ENCODE data around the gene CYSLTR1.
"Not testable (repeated sequence)": the region's sequence is repeated elsewhere in the genome, so short reads cannot be mapped to it uniquely, and the experiment has no call there.

The CYSLTR1 gene, protein sequence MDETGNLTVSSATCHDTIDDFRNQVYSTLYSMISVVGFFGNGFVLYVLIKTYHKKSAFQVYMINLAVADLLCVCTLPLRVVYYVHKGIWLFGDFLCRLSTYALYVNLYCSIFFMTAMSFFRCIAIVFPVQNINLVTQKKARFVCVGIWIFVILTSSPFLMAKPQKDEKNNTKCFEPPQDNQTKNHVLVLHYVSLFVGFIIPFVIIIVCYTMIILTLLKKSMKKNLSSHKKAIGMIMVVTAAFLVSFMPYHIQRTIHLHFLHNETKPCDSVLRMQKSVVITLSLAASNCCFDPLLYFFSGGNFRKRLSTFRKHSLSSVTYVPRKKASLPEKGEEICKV

DNA sequence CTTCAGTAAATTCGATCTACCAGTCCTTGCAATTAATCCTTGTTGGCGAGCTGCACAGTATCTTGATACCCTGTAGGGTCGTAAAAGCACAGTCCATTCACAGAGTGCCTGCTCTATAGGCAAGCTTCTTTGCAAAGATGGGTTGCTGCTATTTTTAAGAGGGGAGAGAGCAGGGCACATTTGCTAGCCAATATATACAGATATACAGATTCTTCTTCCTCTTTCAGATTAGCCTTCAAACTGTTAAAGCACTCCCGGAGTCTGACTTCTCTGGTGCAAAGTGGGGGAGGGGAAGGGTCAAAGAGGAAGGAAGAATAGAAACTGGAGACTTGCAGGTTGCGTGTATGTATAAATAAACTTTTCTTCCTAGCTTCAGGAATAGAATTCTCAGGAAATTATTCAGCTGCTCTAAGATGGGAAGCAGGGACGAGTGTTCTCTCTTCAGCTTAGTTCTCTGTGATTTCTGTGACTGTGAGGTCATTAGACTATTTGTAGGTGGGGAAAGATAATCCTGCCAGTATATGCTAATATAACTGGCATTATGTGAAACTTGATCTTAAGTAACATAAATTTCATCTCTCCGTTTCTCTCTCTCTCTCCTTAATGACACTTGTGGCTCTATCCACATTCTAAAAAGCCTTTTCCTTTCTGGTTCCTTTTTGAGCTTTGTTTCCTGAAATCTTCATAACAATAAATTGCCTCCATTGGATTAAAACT lies at the start of gene CYSLTR1:
CYSLTR1 (minus strand) TSS at position 242 of the 717 bp plus-strand sequence. CDS start 53,865 bp downstream, outside the sequence.
- DNase-seq = no peak

DNA sequence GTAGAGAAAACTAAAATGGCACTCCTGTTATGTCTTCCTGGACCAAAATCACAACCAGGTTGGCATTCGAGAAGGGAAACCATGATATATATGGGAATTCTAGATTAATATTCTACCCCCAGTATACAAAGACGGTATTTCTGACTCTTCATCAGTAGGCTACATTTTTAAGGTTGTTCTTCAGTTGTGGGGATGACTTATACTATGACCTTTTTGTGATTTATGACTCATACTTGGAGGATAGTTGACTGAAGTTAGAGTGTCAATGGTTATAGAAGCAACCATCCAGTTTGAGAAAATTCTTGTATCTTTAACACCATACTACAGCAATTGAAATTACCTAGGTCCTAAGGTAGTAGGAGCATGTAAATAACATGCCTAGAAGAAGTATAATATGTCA lies 49.8 kb upstream of the CYSLTR1 start:
- no peak for DNase-seq

DNA sequence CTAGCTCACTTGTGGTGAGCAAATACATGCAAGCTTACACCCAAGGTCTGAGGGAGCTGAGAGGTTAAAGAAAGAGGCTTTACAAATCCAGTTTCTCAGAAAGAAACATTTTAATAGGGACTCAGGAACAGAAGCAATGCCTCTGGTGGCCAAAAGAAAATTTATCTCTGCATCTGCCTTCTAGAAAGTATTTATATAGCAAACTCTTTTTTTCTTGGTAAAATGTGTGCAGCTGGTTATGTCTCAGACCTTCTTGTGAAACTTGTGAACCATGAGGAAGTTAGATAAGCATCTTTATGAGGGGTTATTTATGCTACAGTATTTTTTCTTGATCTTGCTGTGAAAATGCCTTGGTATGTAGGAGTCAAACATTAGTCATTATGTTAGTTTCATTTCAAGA lies 48.5 kb upstream of the CYSLTR1 start:
- DNase-seq = no peak

DNA sequence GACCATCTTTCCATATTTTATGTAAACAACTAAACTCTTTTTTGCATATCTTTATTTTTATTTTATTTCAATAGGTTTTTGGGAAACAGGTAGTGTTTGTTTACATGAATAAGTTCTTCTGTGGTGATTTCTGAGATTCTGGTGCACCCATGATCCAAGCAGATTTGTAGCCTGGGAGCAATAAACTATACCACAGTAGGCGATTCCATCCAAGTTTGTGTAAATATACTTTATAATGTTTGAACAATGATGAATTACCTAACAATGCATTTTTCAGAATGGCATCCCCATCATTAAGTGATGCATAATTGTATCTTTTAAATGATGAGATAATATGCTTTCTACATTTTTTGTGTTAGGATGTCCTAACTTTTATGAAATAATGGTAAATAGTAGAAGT lies 39.2 kb upstream of the CYSLTR1 start:
- no peak for DNase-seq

DNA sequence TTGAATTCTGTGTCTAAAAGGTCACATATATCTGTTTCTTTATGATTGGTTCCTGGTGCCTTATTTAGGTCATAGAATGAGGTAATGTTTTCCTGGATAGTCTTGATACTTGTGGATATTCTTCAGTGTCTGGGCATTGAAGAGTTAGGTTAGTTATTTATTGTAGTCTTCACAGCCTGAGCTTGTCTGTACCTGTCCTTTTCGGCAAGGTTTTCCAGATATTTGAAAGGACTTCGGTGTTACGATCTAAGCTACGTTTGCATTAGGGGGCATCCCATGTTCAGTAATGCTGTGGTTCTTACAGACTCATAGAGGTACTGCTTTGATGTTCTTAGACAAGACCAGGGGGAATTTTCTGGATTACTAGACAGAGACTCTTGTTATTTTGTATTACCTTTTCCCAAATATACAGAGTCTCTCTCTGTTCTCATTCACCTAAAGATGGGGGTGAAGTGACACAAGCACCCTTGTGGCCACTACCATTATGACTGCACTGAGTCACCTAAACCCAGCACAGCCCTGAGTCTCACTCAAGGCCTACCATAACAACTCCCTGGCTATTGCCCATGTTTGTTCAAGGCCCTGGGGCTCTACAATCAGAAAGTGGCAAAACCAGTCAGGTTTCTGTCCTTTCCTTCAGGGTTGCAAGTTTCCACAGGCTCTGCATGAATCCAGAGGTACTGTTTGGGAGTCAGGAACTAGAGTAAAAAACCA lies 30.1 kb upstream of the CYSLTR1 start:
- no peak for DNase-seq

DNA sequence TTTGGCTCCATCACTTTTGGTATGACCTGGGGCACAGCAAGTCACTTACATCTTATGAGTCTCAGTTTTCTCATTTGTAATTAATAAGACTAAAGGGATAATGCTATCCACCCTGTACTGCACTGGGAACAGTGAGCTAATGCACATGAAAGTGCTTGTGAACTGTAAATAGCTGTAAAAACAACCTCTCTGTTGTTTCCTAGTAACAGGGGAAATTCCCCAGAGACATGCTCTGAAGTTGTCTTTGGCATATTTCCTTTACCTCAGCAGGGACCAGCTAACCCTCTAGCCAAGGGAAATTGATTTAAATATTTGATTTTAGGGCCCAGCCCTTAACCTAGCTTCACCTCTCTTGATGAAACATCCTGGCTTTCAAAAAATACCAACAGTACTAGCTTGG lies 6.1 kb upstream of the CYSLTR1 start:
- DNase-seq = no peak

DNA sequence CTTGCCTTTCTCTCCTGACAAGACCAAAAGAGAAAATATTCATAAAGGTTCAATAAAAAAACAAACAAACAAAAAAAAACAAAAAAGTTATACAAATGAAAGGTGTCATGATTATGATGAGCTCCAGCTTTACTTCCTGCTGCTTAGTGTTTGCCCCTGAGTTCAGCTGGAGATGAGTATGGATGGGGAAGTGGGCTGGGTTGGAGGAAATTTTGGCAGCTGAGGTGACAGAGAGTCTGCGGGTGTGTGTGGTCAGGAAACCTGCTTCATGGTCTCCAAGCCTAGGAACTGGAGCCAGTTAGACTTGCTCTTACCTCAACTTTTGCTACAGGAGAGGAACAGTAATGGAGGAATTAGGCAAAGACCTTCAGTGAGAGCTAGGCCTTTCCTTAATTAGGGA lies 4.3 kb upstream of the CYSLTR1 start:
- no peak for DNase-seq

DNA sequence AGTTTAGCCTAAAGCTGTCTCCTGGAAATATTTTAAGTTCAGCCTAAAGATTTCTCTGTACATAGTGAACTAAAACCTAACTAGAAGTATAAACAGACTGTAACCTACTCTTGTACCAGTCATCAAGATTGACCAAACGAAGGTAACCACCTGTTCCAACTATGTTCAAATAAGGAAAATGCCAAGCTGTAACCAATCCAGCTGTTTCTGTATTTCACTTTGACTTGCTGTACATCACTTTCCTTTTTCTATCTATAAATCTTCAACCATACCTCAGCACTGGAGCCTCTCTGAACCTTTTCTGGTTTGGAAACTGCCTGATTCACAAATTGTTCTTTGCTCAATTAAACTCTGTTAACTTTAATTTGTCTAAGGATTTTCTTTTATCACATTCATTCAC lies 3.1 kb upstream of the CYSLTR1 start:
- DNase-seq = no peak

DNA sequence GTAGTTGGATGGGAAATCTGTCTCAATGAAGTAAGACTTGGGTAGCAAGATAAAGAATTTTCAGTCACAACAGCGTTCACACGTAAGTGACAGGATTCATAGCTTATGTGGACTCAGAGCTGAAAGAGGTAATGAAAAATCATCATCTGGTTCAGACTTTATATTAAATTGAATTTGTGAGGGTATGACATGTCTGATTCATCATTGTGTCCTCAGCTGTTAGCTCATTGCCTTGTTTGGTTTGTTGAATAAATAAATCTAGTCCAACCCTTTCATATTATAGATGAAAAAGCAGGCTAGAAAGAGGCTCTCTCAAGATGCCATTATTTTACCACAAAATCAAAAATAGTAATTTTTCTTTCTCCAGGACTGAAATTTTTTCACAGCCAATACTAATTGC lies 2.7 kb upstream of the CYSLTR1 start:
- DNase-seq = no peak

DNA sequence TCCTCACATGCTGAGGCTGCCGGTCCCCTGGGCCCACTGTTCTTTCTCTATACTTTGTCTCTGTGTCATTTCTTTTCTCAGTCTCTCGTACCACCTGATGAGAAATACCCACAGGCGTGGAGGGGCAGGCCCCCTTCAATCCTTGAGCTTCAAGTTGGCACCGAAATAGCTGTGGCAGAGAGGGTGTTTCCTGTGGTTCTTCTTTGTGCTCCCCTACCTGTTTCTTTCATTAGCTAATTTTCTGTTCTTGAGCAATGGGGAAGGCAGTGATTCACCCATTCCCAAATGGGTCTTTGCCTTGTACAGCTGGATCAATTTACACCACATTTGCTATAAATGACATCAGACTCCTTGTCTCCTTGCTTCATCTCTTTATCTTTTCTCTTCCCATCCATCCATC lies 2.1 kb upstream of the CYSLTR1 start:
- DNase-seq = no peak

DNA sequence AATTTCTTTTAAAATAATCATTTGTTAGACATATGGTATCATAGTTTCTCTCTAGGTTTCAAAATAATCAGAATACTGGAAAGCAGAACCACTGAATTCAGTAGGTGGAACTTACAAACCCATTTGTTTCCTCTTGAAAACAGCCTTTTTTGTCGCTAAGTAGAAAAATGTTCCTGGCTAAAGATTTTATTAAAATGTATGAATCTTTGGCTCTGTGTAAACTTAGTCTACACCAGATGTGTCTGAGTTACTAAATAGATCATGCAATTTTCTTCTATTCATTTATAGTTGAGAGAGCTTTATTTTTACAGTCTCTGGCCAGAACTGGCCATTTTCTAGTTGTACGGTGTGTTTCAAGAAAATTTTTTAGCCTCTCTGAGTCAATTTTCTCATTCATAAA lies 1.0 kb downstream of the CYSLTR1 start:
- DNase-seq = no peak

DNA sequence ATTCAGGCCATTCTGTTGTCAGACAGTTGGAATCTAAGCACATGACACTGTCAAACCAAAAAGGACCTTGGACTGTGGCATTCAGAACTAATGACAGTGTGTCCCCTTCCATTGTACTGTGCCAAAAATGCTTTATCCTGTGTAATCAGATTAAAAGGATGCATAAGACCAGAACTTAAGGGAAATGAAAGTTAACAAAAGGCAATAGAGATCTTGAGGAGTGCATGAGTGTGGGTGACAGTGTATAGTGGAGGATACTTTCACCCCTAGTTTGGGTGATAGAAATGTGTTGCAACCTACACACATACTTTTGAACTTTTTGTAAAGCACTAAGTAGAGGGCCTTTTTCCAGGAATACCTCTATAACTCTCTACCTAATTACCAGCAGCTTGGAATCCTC lies 4.5 kb downstream of the CYSLTR1 start:
- no peak for DNase-seq

DNA sequence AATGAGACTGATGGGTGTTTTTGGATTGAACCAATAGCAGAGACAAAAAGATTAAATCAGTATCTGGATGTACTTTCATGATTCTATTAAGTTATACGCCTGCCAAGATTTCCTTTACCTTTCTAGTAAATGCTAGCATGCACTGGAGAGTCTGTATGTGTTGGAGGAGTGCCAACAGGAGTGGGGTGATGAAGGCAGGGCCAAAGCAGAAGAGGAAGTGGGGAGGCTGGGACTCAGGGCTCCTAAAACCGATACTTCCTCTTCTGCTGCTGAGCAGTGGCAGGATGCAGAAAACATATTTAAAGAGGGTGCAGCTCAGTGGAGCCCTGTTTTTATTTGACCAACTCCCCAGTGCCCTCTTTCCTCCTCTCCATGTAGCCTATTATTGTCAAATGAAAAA lies 5.6 kb downstream of the CYSLTR1 start:
- no peak for DNase-seq

DNA sequence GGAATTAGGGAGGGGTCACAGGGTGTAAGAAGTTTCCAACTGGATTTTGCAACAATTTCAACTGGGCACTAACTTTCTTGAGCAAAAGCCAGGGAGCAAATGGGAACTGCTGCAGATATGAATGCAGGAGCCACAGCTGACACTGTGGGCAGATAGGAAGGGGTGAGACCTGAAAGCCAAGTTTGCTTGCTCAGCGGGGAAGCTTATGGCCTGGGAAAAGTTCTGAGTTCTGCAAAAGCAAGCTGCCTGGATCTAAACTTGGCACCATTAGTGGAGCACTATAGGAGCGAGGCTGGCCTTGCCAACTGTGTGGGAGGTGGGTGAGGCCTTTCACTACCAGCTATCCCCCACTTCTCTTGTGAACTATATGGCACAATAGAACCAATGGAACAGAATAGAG lies 11.1 kb downstream of the CYSLTR1 start:
- no peak for DNase-seq

DNA sequence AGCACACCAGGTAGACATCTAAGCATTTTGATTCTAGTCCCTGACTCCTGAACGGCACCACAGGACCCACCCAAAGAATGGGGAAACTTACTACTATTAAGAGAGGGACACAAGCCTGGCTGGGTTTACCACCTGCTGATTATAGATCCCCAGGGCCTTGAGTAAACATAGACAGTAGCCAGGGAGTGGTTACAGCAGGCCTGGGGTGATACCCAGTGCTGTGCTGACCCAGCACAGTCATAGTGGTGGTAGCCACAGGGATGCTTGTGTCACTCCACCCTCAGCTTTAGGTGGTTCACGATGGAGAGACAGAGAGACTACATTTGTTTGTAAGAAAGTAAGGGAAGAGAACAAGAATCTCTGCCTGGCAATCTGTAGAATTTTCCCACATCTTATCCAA lies 11.7 kb downstream of the CYSLTR1 start:
- DNase-seq = no peak

DNA sequence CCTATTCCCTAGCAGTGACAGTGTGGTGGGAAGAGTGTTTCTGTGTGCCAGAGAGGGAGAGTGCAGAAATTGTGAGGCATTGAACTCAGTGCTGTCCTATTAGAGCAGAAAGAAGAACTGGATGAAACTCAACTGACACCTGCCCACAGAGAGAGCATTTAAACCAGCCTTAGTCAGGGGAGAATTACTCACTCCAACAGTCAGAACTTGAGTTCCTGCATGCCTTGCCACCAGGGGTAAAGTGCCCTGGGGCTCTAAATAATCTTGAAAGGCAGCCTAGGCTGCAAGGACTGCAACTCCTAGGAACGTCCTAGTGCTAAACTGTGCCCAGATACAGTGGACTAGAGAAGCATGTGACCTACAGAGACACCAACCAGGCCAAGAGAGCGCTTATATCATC lies 12.8 kb downstream of the CYSLTR1 start:
- no peak for DNase-seq

DNA sequence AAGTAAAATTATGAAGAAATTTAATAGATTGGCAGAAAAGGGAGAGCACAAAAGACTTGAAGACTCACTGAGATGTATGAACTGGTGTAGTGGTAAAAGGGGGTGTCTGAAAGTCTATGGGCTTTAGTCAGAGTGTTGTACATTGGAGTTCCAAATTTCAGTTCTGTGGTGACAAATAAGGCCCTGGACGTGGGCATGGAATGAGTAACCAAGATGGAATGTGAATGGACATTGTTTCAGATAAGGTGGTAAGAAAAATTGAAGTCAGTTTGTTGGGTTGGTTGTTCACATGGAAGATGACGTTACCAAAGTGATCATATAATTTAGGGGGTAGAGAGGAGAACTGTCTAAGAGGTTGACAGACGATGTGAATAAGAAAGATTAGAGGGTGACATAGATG lies 13.9 kb downstream of the CYSLTR1 start:
- DNase-seq = no peak

DNA sequence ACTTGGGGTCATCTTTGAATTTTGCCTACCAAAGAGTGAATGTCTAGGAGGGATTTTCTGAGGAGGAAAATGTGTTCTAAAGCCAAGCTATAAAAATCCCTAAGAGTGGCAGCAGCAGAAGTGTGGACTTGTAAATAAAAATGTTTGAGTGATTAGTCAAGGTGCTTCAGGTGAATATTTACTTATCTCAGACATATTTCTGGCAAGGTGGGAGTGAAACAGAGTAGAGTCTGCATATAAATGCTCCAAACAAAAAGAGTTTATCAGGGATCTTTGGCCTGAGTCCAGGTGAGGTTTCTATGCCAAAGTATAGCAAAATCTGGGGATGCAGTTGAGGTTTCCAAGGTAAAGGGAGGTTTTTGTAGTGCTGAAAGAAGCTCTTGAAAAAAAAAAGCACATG lies 19.7 kb downstream of the CYSLTR1 start:
- no peak for DNase-seq

DNA sequence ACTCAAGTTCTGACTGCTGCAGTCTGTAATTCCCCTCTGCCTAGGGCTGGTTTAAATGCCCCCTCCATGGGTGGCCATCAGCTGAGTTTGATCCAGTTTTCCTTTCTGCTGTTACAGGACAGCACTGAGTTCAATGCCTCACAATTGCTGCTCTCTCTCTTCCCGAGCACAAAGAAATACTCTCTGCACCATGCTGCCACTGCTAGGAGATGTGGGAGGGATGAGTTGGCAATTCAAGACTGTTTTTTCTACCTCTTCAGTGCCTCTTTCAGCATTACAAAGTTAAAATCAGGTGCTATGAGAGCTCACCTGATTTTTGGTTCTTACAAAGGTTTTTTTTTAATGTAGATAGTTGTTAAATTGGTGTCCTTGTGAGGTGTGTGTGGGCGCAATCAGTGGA lies 24.3 kb downstream of the CYSLTR1 start:
- no peak for DNase-seq

DNA sequence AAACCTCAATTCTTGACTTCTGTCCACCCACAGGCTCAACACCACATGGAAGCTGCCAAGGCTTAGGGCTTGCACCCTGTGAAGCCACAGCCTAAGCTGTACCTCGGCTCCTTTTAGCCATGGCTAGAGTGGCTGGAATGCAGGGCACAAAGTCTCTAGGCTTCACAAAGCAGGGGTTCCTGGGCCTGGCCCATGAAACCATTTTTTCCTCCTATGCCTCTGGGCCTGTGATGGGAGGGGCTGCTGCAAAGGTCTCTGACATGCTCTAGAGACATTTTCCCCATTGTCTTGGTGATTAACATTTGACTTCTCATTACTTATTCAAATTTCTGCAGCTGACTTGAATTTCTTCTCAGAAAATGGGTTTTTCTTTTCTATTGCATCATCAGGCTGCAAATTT lies 26.5 kb downstream of the CYSLTR1 start:
- not testable (repeated sequence) for DNase-seq

DNA sequence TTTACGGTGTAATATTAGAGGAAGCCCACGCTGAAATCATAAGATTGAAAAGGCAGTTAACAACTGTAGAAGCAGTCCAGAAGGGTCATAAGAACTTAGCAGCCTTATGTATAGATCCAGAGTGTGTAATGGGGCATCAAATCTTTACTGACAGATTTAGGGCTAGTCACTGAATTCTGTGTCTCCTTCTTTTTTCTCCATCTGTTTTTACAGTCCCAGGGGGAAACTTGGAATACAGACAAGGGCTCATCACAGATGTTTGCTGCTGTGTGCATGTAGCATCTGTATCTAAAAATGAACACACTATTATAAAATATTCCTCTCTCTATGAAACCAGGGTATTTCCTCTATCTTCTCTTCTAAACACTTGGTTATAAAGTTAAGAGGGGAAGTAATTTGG lies 43.9 kb downstream of the CYSLTR1 start:
- no peak for DNase-seq

DNA sequence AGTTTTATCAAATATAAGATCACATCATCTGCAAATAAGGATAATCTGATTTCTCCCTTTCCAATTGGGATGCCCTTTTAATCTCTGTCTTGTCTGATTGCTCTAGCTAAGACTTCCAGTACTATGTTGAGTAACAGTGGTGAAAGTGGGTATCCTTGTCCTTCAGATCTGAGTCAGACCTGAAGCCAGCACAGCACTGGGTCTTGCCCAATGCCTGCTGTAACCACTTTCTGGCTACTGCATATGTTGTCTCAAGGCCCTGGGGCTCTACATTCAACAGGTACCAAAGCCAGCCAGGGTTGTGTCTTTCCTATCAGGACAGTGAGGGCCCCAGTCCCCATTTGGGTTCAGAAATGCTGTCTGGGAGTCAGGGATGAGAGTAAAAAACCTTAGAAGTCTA lies 90.3 kb downstream of the CYSLTR1 start:
- no peak for DNase-seq

DNA sequence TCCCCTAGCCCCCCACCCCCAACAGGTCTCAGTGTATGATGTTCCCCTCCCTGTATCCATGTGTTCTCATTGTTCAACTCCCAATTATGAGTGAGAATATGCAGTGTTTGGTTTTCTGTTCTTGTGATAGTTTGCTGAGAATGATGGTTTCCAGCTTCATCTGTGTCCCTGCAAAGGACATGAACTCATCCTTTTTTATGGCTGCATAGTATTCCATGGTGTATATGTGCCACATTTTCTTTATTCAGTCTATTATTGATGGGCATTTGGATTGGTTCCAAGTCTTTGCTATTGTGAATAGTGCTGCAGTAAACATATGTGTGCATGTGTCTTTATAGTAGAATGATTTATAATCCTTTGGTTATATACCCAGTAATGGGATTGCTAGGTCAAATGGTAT lies 101.4 kb downstream of the CYSLTR1 start:
- DNase-seq = not testable (repeated sequence)

Measured in SHP77 treated with DMSO at 0.1 percent for 48 hours (cell line).